ENCODE measurements around the gene SAFB. TPM values are rescaled to one million over a fixed set of nuclear protein-coding genes. Genes with fewer than 3 reads are reported as not detected.
A peak's percentile ranks its signal among the peaks of the same experiment; 100 is the strongest.

Gene SAFB
- polyA plus RNA-seq, 3 donors from 2014 or later: 6.4 to 103 (median 29.6) TPM

- Mint-ChIP-seq H3K27ac (peak overlapping the region; percentile 77 to 95 (median 92)), H3K27me3 (ENCODE audit: low read depth in 3 of 3) (peaks cover 14 to 23% (median 15%) of the 10 kb centered on the region in 3 donors), H3K4me3 (peak overlapping the region; percentile 89 to 100 (median 100)), H3K36me3 (peaks cover 0 to 34% (median 18%) of the 10 kb centered on the region in 3 donors), H3K4me1 (peaks cover 74 to 87% of the 10 kb centered on the region in 2 donors), H3K9me3 (no peaks in the 10 kb centered on the region)
- no peak for DNase-seq
Observed at GRCh38 chr19:5624741-5625278, 1.9 kb downstream of the SAFB start.

DNA sequence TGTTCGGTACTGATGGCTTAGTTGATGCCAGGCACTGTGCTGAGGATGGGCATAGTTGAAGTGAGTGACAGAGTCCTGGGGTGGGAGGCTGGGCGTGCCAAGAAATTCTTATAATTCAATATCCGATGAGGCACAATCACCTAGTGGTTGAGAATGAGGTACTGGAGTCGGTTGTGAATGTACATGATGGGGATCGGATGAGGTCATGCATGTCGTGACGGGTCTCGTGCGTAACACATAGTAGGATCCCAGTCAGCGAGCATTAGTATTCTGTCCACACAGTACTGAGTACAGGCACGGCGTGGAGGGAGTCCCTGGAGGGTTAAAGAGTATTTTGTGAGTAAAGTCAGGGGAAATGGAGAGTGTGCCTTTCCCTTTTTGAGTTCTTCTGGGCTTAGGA is 2.8 kb downstream of the SAFB start:
- Mint-ChIP-seq H3K4me1 (peaks cover 70 to 85% of the 10 kb centered on the region in 2 donors), H3K4me3 (peak overlapping the region; percentile 89 to 100 (median 100)), H3K9me3 (no peaks in the 10 kb centered on the region), H3K27me3 (ENCODE audit: low read depth in 3 of 3) (peaks cover 14 to 23% (median 15%) of the 10 kb centered on the region in 3 donors), H3K36me3 (peaks cover 0 to 29% (median 12%) of the 10 kb centered on the region in 3 donors), H3K27ac (peak overlapping the region in 4 of 6 donors; percentile 2 to 95 (median 57))
- DNase-seq: no peak

DNA sequence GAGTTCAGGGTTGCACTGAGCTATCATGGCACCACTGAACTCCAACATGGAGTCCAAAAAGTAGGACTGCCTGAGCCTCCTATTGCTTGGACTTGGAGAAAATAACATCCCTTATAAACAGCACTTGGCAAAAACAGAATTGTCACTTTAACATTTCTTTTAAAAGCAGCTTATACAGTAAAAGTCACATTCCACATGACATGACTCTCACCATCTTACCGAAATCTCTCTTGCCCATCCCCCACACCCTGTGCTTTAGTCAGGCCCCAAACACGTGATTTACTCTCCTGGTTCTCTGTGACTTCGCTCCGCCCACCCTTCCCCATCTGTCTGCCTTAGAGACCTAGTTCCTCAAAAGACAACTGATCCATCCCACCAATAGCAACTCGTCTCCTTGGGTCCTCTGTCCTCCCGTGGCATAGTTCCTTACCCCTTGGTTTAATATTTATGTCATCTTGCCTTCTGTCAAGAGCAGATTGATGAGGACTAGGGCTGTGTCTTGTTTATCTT is 4.6 kb downstream of the SAFB start:
- Mint-ChIP-seq H3K4me3 (peak overlapping the region in 3 of 5 donors; percentile 3 to 21 (median 6)), H3K4me1 (peaks cover 73 to 89% of the 10 kb centered on the region in 2 donors), H3K36me3 (peaks cover 0 to 29% (median 12%) of the 10 kb centered on the region in 3 donors), H3K27ac (peak overlapping the region in 5 of 6 donors; percentile 8 to 75 (median 39)), H3K27me3 (ENCODE audit: low read depth in 3 of 3) (peaks cover 11 to 20% (median 13%) of the 10 kb centered on the region in 3 donors), H3K9me3 (no peaks in the 10 kb centered on the region)
- DNase-seq: no peak

- peaks cover 0 to 24% (median 12%) of the 10 kb centered on the region in 3 donors for H3K36me3 Mint-ChIP-seq
- no peak for DNase-seq
- peak overlapping the region in 1 of 5 donors; percentile 1 for H3K4me3 Mint-ChIP-seq
- no peaks in the 10 kb centered on the region for H3K9me3 Mint-ChIP-seq
- peaks cover 4 to 12% (median 5%) of the 10 kb centered on the region in 3 donors for H3K27me3 Mint-ChIP-seq (ENCODE audit: low read depth in 3 of 3)
- peak overlapping the region in 5 of 6 donors; percentile 54 to 75 (median 68) for H3K27ac Mint-ChIP-seq
- H3K4me1 Mint-ChIP-seq: peaks cover 75 to 91% of the 10 kb centered on the region in 2 donors
Observed at GRCh38 chr19:5628461-5628860, 5.6 kb downstream of the SAFB start.

DNA sequence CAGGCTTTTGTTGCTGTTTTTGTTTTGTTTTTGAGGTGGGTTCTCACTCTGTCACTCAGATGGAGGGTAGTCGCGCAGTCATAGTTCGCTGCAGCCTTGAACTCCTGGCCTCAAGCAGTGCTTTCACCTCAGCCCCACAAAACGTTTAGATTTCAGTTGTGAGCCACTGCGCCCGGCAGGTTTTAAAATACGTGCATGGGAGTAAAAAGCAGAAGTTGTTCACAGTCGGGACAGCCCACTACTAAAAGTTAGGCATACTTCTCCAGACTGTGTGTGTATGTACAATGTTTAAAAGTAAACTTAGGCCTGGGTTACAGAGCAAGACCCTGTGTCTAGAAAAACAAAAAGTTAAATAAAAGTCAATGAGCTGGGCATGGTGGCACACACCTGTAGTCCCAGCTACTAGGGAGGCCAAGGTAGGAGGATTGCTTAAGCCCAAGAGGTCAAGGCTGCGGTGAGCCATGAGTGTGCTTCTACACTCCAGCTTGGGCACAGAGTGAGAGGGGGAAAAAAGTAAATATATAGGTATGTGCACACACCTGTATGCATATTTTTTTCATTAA is 6.1 kb downstream of the SAFB start:
- Mint-ChIP-seq H3K9me3 (no peaks in the 10 kb centered on the region), H3K27me3 (ENCODE audit: low read depth in 3 of 3) (peaks cover 4 to 10% (median 5%) of the 10 kb centered on the region in 3 donors), H3K36me3 (peaks cover 0 to 24% (median 12%) of the 10 kb centered on the region in 3 donors), H3K27ac (peak overlapping the region; percentile 54 to 79 (median 71)), H3K4me3 (peak overlapping the region in 2 of 5 donors; percentile 33 to 49), H3K4me1 (peaks cover 73 to 91% of the 10 kb centered on the region in 2 donors)
- no peak for DNase-seq

- Mint-ChIP-seq H3K27me3 (ENCODE audit: low read depth in 3 of 3) (peaks cover 0 to 3% (median 0%) of the 10 kb centered on the region in 3 donors), H3K4me3 (peak overlapping the region in 2 of 5 donors; percentile 2 to 24), H3K36me3 (peaks cover 0 to 11% (median 6%) of the 10 kb centered on the region in 3 donors), H3K4me1 (peaks cover 60 to 90% of the 10 kb centered on the region in 2 donors), H3K27ac (peak overlapping the region in 2 of 6 donors; percentile 8 to 49), H3K9me3 (no peaks in the 10 kb centered on the region)
- DNase-seq: no peak
Observed at GRCh38 chr19:5631567-5632240, 8.8 kb downstream of the SAFB start.

GRCh38 chr19:5632241-5632612 is 9.3 kb downstream of the SAFB start:
- peaks cover 0 to 11% (median 6%) of the 10 kb centered on the region in 3 donors for H3K36me3 Mint-ChIP-seq
- DNase-seq: no peak
- H3K27ac Mint-ChIP-seq: peak overlapping the region in 2 of 6 donors; percentile 8 to 49
- peaks cover 0 to 3% (median 0%) of the 10 kb centered on the region in 3 donors for H3K27me3 Mint-ChIP-seq (ENCODE audit: low read depth in 3 of 3)
- H3K9me3 Mint-ChIP-seq: no peaks in the 10 kb centered on the region
- H3K4me3 Mint-ChIP-seq: peak overlapping the region in 2 of 5 donors; percentile 1 to 14
- H3K4me1 Mint-ChIP-seq: peaks cover 60 to 89% of the 10 kb centered on the region in 2 donors

DNA sequence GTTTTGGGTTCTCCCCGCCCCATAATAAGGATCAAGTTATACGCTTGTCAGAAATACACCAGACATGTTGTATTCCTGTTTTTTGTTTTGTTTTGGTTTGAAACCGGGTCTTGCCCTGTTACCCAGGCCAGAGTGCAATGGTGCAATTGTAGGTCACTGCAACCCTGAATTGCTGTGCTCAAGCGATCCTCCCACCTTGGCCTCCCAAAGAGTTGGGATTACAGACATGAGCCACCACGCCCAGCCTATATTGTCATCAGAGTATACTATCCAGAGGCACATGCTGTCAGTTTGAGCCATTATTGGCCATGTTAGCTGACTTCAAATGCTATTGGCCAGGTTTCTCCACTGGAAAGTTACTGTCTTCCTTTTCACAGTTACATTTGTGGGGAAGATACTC is 9.8 kb downstream of the SAFB start:
- DNase-seq: no peak
- Mint-ChIP-seq H3K9me3 (no peaks in the 10 kb centered on the region), H3K27me3 (ENCODE audit: low read depth in 3 of 3) (peaks cover 0 to 2% (median 0%) of the 10 kb centered on the region in 3 donors), H3K36me3 (peaks cover 0 to 8% (median 2%) of the 10 kb centered on the region in 3 donors), H3K27ac (peak overlapping the region in 2 of 6 donors; percentile 49 to 56), H3K4me3 (peak overlapping the region in 1 of 5 donors; percentile 14), H3K4me1 (peaks cover 60 to 88% of the 10 kb centered on the region in 2 donors)

DNA sequence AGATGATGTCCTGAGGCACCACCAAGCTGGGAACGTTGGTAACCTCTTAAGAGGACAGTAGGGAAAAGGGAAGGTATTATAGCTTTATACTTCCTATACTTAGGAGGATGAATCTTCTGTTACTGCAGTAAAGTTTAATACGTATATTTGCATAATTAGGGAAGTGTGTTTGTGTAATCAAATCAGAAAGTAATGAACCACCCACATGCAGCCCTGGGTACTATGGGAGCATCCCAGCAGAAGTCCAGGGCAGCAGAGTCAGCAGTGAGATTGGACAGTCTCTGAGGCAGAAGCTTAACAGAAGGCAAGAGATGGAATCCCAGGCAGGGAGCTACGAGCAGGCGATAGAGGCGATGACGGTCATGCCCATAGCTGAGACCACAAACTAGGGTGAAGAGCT is 12.5 kb downstream of the SAFB start:
- Mint-ChIP-seq H3K27me3 (ENCODE audit: low read depth in 3 of 3) (peaks cover 0 to 2% (median 0%) of the 10 kb centered on the region in 3 donors), H3K36me3 (peaks cover 0 to 3% (median 0%) of the 10 kb centered on the region in 3 donors), H3K9me3 (no peaks in the 10 kb centered on the region), H3K4me1 (peaks cover 52 to 76% of the 10 kb centered on the region in 2 donors), H3K27ac (peak overlapping the region in 3 of 6 donors; percentile 21 to 78 (median 52)), H3K4me3 (no peak overlapping the region)
- no peak for DNase-seq

DNA sequence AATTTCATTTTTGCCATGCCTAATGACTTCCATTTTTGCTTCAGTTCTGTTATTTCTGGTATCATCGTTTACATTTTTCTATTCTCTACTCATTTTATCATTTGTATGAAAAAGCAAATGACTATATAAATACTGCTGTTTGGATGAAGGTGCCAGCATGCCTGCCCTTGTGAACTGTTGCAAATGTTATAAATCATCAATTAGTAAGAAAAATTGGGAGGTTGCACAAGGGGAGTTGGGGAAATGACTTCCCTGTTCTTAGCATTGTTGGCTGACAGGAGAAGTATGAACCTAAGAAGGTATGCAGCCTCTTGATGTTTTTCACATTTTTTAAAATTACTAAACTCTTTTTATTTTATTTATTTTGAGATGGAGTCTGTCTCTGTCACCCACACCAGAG is 15.1 kb downstream of the SAFB start:
- Mint-ChIP-seq H3K4me1 (peaks cover 44 to 68% of the 10 kb centered on the region in 2 donors), H3K27ac (no peak overlapping the region), H3K36me3 (peaks cover 0 to 12% (median 10%) of the 10 kb centered on the region in 3 donors), H3K4me3 (no peak overlapping the region), H3K27me3 (ENCODE audit: low read depth in 3 of 3) (peaks cover 0 to 6% (median 3%) of the 10 kb centered on the region in 3 donors), H3K9me3 (no peaks in the 10 kb centered on the region)
- no peak for DNase-seq

- peaks cover 0 to 12% (median 10%) of the 10 kb centered on the region in 3 donors for H3K27me3 Mint-ChIP-seq (ENCODE audit: low read depth in 3 of 3)
- no peaks in the 10 kb centered on the region for H3K9me3 Mint-ChIP-seq
- no peak overlapping the region for H3K4me3 Mint-ChIP-seq
- H3K27ac Mint-ChIP-seq: no peak overlapping the region
- no peak for DNase-seq
- H3K36me3 Mint-ChIP-seq: peaks cover 0 to 35% (median 18%) of the 10 kb centered on the region in 3 donors
- H3K4me1 Mint-ChIP-seq: peaks cover 45 to 62% of the 10 kb centered on the region in 2 donors
Observed at GRCh38 chr19:5641171-5641570, 18.3 kb downstream of the SAFB start.

DNA sequence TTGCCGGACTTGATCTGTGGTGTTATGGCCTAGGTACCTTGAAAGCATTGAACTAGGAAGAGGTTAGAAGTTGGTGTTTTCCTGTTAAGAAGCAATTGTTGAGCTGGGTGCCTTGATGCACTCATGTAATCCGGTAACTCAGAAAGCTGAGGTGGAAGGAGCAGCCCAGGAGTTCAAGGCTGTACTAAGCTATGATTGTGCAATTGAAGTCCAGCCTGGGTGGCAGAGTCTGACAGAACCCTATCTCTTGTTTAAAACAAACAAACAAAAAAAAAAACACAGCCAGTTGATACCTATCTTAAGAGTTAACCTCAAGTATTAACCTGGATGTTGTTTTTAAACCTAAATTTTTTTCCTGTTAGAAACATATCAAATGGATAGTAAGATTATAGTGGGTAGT is 19.3 kb downstream of the SAFB start:
- DNase-seq: no peak

GRCh38 chr19:5643060-5643459 is 20.2 kb downstream of the SAFB start:
- H3K4me1 Mint-ChIP-seq: peaks cover 44 to 61% of the 10 kb centered on the region in 2 donors
- peaks cover under 1 to 48% (median 18%) of the 10 kb centered on the region in 3 donors for H3K36me3 Mint-ChIP-seq
- H3K27ac Mint-ChIP-seq: no peak overlapping the region
- peaks cover 0 to 12% (median 11%) of the 10 kb centered on the region in 3 donors for H3K27me3 Mint-ChIP-seq (ENCODE audit: low read depth in 3 of 3)
- no peak for DNase-seq
- H3K9me3 Mint-ChIP-seq: no peaks in the 10 kb centered on the region
- no peak overlapping the region for H3K4me3 Mint-ChIP-seq

More for the DNA sequence above, 19.3 kb downstream of the SAFB start:
- H3K27me3 Mint-ChIP-seq (ENCODE audit: low read depth in 3 of 3): peaks cover 0 to 12% (median 10%) of the 10 kb centered on the region in 3 donors
- peak overlapping the region in 2 of 6 donors; percentile 5 to 9 for H3K27ac Mint-ChIP-seq
- H3K4me1 Mint-ChIP-seq: peaks cover 50 to 66% of the 10 kb centered on the region in 2 donors
- no peaks in the 10 kb centered on the region for H3K9me3 Mint-ChIP-seq
- no peak overlapping the region for H3K4me3 Mint-ChIP-seq
- peaks cover 0 to 46% (median 18%) of the 10 kb centered on the region in 3 donors for H3K36me3 Mint-ChIP-seq

All from immature natural killer cell (primary cell).